CD1c-positive myeloid dendritic cell (primary cell): Measurements from ENCODE around the gene FASTK.

Experiments used
- DNase-seq: peaks from one replicate; pipeline ENCODE4 v3.0.0-alpha.2; 2016; ENCODE audit errors: extremely low spot score

The FASTK gene

DNA sequence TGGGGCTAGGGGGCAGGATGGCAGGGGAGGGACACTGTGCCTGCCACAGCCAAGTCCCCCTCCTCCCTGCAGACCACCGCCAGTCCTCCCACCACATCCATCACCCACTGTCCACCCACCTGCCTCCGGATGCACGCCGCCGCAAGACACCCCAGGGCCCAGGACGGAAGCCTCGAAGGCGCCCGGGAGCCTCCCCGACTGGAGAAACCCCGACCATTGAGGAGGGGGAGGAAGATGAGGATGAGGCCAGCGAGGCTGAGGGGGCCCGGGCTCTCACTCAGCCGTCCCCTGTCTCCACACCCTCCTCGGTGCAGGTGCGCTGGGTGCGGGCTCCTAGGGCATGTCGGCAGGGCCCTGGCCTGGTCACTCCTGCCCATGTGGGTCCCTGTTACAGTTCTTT, 16.2 kb downstream of the FASTK start:
- no peak for DNase-seq

DNA sequence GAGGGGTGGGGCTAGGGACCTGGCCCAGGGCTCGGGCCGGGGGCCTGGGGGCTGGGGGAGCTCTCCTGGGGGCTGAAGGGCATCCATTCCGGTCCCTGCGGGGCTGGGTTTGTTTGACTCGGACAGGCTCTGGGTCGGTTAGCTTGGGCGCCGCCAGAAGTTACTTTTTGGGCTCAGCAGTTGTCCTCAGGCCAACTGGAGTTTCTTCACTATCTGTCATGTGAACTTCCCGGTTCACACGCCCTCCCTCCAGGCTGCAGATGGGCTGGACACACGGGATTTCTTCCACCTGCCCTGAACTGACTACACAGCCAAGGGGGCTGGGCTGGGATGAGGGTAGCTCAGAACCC, 17.4 kb downstream of the FASTK start:
- no peak for DNase-seq

DNA sequence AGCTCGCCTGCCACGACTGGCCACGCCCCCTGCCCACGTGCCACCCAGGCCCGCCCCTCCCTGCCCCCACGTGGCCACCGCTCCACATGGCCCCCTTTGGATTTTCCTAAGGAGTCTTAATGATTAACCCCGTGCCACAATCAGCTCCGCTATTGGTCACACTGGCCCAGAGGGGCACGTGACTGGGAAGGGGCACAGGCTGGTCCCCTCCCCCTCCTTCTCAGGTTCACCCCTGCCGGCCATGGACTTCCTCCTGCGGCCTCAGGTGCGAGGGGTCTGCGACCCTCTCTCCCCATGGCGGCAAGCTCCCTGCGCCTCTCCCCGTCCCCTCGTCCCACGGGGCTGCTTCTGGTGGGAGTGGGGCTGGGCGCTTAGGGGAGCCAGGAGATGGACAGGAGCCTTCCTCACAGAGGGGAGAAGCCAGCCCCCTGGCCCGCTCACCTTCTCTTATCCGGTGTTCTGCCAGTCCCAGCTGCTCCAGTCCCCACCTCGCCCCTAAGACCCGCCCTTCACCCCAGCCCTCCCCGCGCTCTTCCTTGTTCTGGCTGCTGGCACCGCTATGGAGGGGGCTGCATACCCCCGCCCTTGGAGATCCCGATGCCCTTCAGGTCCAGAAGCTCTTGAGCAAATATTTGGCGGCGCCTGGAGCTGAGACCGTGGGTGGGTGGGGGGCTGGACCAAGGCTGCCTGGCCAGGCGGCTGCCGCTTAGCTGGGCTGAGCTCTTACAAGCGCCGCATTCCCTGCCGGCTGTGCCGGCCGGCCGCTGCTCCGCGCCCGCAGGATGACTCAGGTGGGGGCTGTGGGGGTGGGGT, 18.0 kb downstream of the FASTK start:
- no peak for DNase-seq

DNA sequence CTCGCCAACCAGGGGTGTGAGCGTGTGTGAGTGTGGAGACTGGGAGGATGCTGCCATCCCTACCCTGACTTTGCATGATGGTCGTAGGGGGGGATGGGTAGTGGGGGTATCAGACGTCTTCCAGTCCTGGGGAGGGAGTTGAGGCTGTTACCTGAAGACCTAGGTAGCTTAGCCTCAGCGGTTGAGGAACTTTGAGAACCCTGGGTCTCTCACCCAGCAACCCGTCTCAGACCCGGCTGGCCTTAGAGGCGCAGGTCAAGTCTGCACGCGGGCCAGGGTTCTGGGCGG, 18.6 kb downstream of the FASTK start:
- DNase-seq = no peak

DNA sequence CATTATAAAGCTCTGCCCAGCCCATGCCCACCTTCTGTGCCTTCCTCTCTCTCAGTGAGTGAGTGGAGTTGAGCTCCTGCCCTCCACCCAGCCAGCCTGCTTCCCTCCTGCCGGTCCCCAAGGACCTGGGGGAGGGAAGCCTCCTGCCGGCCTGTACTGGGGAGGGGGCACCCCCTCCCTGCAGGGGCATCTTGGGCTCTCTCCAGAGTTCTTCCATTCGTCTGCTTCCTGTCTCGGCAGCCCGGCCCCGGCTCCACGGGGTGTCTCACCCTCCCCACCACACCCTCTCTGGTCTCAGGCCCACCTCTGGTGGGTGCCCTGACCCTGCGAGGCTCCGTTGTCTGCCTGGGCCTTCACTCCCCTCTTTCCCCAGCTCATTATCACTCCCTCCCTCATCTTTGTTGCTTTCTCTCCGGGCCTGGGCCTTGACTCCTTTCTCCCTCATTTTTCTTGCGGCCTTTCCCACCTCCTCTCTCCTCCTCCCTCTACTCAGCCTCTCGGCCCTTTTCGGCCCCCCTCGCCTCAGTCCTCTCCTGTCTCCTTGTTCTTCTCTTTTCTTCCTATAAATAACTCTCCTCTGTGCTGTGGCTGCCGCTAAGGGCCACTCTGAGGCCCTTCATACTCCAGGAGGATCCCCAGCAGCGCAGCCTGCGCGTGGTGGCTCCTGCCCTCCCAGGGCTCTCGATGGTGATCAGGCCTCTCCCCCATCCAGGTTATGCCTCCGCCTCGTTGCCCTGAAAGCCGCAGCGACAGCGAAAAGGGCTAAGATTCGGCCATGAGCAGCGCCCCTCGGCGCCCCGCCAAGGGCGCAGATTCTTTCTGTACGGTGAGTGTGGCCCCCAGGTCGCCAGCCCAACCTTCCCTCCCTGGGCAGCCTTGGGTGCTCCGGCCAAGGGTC, 19.1 kb downstream of the FASTK start:
- DNase-seq = no peak

DNA sequence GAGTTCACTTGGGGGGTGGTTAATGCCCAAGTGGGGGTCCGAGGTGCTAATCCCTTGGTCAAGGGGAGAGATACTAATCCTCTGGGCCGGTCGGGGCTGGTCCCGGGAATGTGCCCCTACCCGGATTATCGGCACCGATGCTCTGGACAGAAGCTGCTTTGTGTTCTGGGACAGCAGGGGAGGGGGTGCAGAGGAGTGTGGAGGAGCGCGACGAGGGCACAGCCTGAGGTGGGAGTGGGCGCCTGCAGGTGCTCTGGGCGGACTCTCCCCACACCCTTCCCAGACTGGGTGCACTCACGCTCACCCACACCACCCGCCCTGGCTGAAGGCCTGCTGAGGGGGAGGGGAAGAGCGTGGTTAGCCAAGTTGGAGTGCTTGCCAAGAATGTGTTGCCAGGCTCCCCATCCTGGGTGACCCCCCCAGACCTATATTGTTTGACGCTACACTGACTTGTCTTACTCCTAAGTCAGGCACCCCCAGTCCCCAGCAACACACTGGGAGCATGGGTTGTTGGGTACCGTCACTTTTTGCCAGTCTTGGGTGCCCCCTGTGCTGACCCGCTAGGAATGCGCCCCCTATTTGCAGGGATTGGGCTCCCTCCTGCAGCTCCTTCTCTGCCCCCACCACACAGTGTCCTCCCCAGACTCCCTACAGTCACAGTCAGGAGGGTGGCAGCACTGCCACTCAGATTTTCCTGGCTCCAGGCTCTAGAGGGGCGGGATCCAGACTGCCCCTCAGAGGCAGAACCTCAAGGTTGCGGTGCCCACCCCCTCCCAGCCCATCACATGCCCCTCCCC, 20.0 kb downstream of the FASTK start:
- DNase-seq = no peak

DNA sequence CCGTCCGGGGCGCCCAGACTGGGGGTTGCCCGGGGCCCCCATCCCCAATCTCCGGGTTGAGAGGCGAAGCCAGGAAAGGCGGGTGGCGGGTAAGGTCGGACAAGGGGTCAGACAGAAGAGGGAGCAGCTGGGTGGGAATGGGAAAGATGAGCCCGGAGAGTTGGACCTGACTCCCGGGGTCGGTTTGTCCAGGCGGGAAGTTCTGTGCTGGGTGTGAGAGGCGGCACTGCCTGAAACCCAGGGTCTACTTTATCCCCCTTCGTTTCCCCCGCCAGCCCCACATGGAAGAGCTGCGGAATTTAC, 20.5 kb downstream of the FASTK start:
- DNase-seq = no peak

DNA sequence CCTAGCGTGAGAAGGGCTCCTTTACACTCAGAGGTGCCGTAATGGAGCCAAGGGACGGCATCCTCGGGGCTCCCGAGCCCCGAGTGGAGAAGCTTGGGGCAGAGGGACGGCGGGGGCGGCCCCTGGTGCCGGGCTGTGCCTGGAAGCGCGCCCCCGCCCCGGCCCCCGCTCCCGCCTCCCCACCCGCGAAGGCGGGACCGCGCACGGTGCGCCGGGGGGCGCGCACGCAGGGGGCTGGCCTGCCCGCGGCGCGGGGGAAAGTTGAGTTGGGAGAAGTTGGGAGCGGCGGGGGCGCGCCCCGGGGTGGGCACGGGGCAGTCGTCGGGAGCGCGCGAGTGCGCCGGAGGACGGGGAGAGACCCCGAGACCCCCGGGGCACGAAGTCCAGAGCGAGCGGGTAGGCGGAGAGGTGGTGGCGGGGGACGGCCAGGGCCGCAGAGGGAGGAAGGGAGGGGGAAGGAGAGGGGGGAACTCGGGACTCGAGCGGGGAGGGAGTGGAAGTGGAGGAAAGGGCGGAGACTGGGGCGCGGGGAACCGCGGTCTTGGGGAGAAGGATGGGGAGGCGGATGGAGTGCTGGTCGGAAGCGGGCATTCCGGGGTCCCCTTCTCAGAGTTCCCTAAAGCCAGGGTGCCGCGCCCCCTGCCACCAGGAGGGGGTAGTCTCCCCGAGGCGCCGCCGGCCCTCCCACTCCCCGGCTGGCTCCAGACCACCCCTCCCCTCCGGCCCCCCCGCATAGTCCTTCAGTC, 21.1 kb downstream of the FASTK start, which contains the start of gene SLC4A2:
TSS of gene SLC4A2 (plus strand) at position 223 of the 746 bp plus-strand sequence. CDS start 2,399 bp downstream, outside the sequence.
- peak; percentile 64 for DNase-seq

DNA sequence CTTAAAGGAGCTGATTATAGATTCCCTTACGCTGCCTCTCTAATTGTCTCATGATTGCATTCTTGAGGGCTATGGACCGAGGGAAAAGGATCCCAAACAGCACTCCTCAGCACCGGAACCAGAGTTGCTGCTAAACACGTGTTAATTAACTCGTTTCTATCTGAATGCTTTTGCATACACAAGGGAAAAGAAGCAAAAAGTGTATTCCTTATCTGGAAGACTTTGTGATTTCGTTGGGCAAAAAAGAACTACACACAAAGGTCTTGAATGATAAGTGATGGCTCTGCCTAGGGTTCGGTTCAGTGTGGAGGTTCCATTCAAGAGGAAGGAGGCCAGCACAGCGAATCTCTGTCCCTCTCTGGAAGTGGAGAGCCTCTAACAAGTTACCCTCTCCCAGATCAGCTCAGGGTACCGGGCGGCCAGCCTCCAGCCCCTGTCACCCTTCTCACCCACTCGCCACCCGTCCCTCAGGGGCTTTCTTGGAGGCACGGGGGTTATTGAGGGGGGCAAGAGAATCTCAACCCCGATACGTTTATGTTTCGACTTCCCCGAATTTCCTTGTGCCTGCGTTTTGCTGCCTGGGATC, 21.7 kb downstream of the FASTK start:
- peak; percentile 24 for DNase-seq

DNA sequence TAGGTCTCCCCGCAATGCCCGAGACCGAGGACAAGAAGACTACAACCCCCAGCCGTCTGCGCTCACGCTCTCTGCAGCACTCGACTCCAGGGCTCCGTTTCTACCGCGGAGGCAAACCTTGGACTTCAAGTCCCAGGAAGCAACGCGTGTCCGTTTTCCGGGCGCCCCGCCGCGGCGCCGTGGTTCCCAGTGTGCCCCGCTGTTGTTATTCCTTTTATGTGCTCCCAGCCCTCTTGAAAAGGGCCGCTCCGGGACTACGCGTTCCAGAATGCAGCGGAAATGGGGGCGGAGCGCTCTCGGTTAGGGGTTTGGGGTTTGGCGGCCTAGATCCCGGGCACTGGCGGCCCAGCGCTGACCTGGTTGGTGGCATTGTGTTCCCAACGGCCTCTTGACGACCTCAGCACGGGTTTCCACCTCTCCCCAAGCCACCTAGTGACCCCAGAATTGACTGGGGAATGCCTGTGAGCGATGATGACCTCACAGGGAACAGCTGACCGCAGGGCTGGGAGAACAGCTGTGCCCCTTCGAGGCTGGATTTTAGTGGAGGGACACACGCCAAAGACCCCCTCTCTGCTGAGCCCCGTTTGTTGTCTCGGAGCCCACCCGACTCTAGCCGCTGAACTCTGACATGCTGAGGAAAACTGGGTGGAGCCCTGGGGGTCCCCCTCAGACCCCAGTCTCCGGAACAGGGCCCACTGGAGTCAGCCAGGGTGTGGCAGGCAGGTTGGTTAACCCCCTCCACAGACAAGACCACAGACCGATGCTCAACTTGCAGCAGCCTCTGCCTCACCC, 22.4 kb downstream of the FASTK start:
- DNase-seq = peak; percentile 99

DNA sequence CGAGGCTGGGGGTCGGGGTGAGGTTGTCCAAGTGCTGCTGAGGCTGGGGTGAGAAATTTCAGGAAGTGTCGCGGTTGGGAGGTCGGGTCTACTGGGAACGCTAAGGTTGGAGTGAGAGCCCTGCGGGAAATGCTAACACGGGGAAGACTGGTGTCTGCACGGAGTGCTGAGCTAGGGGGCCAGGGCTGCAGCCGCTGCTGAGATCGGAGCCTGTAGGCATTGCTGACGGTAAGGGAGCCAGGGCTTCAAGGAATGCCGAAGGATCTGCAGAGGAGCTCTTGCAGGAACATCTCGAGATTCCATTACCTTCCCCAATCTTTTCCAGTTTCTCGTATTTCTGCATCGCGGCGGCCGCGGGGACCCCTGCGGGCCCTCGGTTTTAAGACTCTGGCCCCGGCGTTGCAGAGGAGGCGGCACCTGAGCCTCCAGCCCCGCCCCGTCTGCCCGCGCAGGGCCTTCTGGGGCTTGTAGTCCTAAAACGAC, 23.1 kb downstream of the FASTK start, which contains the start of gene CDK5:
TSS of gene CDK5 (minus strand) at position 392 of the 483 bp plus-strand sequence. CDS start at position 343, 49 bp downstream.
- DNase-seq = peak; percentile 24

DNA sequence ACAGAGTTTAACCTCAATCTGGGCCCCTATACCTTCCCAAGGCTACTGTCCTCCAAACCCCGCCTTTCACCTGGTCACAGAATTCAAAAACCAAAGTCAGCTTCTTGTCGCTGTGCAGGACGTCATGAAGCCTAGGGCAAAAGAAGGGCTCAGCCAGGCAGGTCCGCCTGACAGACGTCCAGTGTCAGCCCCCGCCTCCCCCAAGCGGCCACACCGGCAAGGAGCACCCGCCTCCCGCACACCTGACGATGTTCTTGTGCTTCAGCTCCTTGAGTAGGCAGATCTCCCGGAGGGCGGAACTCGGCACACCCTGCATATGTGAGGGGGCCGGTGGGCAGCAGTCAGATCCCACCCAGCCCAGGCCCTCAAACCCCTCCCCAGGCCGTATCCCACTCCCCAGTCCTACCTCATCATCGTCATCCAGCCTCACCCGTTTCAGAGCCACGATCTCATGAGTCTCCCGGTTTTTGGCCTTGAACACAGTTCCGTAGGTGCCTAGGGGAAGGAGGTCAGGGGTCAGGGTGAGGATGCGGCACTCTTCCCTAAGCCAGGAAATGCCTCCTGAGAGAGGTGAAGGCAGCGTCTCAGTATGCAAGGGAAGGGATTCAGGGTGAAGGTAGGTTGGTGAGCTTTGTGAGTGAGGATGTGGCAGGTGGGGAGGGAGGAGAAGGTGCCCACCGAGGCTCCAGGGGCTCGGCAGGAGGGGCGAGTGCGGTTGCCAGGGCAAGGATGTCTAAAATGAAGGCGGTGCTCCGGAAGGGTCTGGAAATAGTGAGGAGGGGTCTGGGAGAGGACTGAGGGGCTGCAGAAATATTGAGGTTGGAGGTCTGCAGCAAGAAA, 23.7 kb downstream of the FASTK start:
- no peak for DNase-seq

DNA sequence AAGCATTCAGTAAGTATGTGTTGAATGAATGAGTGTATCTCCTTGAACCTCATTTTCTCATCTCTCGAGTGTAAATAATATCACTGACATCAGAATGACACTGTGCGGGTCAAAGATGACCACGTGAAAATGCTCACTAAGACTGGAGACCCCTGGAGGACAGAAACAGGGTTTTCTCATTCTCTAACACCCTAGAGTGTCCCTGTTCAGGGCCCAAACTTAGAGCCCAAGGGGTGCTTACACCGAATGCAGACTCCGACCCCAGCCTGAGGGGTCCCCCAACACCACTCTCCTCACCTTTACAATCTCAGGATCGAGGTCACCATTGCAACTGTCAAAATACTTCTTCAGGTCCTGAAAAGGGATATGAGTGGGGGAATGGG, 24.3 kb downstream of the FASTK start:
- DNase-seq = no peak

DNA sequence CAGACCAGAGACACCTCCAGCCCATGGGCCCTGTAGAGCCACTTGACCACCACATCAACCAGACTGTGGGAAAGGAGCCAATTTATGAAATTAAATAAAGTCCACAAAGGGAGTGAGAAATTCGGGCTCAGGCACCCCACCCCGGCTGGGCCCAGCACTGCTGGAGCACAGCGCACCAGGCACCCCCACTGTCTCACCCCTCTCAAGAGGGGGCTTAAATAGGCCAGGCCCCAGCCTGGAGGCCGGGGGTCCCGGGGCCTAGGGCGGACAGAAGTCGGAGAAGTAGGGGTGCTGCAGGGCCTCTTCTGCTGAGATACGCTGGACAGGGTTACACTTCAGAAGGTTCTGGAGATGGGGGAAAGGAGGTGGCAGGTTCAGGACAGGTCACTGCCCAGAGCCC, 26.9 kb downstream of the FASTK start:
- no peak for DNase-seq

DNA sequence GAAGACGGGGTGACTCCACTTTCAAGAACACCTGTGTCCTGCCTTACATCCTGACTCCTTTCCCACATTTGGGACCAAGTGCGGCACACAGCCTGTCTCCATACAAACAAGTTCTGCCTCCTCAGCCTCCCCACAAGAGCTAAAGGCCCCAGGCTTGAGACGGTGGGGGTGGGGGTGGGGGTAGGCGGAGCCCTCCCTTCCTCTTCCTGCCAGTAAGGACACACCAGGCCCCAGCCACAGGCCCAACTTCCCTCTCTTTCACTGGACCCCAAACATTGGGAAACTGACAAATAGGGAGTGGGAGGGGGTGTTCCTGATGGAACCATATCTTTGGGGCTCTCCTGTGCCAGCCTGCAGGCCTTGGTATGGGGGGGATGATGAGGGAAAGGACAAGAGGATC, 27.5 kb downstream of the FASTK start:
- DNase-seq = peak; percentile 39

DNA sequence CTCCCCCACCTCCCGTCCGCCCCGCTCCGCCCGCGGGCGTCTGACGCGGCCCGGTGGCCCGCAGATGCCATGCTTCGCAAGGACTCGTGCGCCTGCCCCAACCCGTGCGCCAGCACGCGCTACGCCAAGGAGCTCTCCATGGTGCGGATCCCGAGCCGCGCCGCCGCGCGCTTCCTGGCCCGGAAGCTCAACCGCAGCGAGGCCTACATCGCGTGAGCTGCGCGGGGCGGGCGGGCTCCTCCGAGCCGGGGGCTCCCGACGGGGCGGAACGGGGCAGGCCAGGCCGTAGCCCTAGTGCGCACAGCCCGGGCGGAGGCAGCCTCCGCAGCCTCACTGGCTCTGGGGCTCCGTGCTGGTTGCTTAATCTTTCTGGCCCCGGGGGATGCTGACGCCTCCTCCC, 29.5 kb downstream of the FASTK start:
- DNase-seq = peak; percentile 80

DNA sequence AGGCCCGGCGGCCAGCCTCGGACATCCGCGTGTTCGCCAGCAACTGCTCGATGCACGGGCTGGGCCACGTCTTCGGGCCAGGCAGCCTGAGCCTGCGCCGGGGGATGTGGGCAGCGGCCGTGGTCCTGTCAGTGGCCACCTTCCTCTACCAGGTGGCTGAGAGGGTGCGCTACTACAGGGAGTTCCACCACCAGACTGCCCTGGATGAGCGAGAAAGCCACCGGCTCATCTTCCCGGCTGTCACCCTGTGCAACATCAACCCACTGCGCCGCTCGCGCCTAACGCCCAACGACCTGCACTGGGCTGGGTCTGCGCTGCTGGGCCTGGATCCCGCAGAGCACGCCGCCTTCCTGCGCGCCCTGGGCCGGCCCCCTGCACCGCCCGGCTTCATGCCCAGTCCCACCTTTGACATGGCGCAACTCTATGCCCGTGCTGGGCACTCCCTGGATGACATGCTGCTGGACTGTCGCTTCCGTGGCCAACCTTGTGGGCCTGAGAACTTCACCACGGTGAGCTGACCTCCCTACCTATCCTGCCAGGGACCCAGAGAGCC, 31.6 kb downstream of the FASTK start:
- DNase-seq = no peak

DNA sequence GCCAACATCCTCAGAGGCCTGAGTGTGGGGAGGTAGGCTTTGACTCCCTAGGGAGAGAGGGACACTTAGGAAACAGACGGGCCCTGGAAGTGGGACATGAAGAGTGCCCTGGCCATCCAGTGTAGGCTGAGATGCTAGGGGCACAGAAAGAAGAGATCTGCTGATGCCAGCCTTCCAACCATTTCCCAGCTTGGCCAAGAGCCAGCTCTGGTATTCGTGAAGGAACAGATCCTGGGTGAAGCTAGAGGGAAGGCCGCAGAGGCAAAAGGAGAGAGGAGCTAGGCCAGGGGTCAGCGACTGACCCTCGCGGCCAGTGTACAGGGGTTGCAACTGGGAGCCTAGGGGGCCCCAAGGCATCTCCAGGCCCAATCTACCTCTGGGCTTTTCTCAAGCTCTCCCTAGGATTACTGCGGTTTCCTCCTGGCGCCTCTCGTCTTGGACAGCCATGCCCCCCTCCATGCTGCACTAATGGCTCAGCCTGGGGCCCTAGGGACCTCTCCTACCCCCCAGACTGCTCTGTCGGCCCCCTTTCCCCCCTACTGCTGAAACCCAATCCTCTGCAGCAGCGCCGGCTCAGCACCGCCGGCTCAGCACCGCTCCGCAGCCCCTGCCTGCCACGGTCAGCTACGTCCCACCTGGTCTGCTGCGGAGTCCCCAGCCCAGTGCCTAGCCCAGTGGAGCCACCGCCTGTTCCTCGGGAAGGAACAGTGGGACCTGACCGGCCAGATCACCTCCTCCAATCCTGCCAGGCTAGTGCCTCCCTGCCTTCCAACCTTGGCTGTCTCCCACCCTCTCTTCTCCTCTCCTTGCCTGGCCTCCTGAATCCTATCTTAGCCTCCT, 32.4 kb downstream of the FASTK start, which contains the start of gene ASIC3:
TSS of gene ASIC3 (plus strand) at position 556 of the 840 bp plus-strand sequence. CDS start 355 bp downstream, outside the sequence.
- no peak for DNase-seq
